GM18517 (cell line): Measurements from ENCODE around the gene ADAMTS4.
A peak's percentile ranks its signal among the peaks of the same experiment; 100 is the strongest.

ENCODE experiments used
- ATAC-seq: cut with Tn5 transposase; IDR thresholded peaks from one replicate; pipeline ENCODE4 v1.9.1; 2021; ENCODE audit warnings: mild to moderate bottlenecking, moderate library complexity; ENCODE audit not compliant: unreplicated experiment

Gene ADAMTS4

DNA sequence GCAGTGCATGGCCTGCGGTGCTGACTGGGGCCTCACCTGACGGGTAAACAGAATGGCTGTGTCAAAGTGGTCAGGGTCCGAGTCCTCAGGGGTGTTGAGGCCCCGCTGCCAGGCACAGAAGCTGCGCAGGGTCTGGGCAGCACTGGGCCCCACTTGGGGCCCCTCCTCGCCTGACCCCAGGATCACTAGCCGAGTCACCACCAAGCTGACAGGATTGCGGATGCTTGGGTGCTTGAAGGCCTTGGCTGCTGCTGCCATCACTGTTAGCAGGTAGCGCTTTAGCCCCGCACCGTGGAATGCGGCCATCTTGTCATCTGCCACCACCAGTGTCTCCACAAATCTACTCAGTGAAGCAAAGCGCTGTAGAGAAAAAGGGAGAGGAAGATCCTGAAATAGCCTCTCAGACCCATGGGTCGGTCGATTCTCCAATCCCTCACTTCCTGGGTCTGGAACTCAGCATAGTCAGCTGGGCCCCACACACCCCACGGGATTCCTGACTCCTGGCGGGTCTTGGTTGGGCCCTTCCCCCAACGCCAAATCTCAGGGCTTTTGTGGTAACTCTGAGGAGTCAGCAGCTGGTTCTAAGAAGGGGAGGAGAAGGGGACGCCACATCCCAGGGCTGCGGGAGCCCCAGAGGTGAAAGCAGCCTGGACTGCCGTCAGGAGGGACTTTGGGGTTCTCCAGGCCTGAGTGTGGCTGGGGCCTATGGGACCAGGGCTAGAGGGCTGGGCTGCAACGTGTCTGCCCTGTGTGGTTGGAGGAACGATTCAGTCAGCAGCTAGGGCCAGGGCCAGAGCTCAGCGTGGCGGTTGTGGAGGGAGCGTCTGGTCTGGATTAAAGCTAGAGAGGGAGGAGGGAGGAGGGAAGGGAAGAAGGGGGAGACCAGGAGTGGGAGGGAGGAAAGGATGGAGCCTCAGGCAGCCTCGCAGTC is 2.1 kb downstream of the ADAMTS4 start:
- no peak for ATAC-seq

DNA sequence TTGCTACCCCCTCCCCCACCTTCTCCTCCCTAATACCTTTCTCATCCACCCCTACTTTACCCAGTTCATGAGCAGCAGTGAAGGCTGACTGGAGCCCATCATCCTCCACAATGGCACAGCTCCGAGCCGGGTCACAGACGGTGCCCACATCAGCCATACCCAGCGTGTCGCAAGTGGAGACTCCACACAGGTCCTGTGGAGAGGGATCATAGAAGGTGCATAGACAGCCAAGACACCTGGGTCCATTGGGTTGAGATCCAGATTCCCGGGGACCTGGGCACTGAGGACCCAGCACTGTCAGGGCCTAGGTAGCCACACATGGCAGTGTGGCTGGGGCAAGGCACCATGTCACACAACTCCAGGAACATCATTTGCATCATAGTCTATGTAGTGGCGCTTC is 2.7 kb downstream of the ADAMTS4 start:
- no peak for ATAC-seq

GRCh38 chr1:161195171-161195570 is 3.7 kb downstream of the ADAMTS4 start:
- ATAC-seq = no peak

DNA sequence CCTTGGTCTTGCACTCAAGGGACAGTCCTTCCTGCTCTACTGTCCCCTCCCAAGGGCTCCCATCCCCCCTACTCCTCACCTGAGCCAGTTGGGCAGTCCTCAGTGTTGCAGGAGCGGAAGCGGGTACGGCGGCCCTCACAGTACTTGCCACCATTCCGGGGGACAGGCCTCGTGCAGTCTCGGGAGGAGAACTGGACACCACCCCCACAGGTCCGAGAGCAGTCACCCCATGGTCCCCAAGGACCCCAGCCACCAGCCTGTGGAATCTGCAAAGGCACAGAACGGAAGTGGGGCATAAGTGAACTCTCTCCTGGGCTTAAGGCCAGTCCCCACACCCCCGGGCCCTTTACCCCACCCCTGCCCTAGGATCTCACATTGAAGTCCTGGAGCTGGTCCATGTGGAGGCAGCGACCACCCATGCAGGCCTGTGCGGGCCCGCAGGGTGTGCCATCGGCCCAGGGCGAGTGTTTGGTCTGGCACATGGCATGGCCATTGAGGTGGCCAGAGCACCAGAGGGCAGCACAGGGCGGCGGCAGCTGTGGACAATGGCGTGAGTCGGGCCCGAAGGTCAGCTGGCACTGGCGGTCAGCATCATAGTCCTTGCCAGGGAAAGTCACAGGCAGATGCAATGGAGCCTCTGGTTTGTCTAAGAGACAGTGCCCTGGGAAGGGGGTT is 5.2 kb downstream of the ADAMTS4 start:
- ATAC-seq = no peak

DNA sequence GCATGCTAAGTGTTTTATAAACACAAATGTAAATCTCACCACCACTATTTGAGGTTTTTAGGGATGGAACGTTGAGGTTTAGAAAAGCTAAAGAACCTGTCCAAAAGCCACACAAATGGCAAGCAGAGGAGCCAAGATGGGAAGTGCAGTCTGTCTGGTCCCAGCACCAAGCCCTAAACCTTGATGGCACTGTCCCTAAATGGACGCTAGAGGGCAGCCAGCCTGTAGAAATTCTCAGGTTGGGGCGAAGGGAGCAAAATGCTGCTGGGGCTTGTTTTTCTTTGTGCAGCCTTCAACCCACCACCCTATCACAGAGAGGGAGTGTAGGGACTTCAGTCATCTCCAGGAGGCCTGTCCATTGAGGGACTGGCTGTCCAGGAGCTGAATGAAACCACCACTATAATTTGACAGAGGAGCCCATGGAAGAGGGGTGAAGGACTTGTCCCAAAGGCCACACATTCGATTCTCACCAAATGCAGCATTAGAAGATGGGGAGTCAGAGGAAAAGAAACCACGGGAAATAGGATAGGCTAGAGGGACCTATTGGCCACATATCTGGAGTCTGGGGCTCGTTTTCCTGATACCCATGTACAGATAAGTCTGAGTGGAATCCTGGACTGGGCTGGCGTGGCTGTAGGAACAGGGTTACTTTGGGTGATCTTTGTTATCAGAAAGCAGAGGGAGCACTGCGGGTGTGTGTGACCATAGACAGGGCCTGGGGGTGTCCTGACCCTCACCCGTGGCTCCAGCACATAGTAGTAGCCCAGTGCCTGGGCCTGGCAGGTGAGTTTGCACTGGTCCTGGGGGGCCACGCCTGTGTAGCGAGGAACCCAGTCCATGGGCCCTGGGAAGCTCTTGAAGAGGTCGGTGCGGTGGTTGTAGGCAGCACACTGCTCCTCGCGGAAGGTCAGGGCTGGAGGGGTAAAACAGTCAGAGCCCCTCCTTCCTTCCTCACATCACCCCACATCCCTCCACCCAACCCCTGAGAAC is 6.1 kb downstream of the ADAMTS4 start:
- ATAC-seq = no peak

DNA sequence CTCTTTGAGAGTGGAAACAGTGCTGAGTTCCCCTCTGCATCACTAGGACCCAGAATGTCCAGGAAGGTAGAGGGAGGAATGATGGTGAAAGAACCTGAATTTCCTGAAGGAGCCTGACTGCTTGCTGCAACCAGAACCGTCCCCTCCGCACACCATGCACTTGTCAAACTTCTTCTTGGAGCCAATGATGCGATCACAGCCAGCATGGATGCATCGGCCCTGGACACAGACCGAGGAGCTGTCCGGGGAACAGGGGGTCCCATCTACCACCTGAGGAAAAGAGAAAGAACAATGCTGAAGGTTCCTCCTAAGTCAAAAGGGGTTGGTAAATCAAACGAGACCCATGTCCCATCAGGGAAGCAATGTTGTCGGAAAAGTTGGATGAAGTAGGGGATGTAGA is 6.9 kb downstream of the ADAMTS4 start:
- ATAC-seq = no peak

DNA sequence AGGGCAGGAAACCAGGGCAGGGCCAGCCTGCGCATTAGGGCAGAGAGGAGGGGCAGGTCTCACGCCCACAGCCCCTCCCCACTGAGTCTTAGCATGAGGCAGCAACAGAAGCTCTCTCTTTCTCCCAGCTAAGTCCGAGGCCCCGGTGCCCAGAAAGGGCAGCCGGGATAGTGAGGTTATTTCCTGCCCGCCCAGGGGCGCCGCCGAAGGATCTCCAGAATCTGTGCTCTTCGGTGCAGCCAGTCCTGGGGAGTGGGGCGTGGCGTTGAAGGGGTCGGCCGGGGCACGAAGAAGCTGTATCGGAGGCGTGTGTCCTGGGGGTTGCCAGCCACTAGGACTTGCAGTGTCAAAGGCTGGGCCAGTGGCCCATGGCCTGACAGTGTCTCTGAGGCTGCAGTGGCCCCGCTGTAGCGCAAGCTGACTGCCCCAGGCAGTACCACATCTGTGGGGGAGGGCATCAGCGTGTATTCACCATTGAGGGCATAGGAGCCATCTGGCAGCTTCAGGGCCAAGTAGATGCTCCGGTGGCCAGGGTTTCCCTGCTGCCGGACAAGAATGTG is 7.8 kb downstream of the ADAMTS4 start:
- no peak for ATAC-seq

GRCh38 chr1:161189036-161189435 is 9.8 kb downstream of the ADAMTS4 start:
- no peak for ATAC-seq

DNA sequence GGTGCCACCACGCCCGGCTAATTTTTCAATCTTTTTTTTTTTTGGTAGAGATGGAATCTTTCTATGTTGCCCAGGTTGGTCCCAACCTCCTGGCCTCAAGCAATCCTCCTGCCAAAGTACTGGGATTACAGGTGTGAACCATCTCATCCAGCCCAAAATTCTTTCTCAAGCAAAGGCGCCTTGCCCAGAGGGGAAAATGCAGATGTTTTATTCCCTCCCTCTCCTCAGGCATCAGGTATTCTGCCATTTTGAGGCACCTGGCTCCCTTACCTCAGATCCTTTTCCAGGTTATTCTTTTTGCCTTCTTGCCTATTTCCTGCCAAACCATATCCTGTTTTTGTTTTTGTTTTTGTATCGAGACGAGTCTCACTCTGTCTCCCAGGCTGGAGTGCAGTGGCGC is 10.5 kb downstream of the ADAMTS4 start:
- ATAC-seq = no peak

GRCh38 chr1:161187311-161187710 is 11.5 kb downstream of the ADAMTS4 start:
- ATAC-seq = no peak

- ATAC-seq = peak; percentile 27
These were observed 13.0 kb downstream of the ADAMTS4 start for GRCh38 chr1:161185732-161186311.

- peak; percentile 83 for ATAC-seq
These were observed 13.6 kb downstream of the ADAMTS4 start for GRCh38 chr1:161185282-161185682.

- peak; percentile 44 for ATAC-seq
These were observed 16.6 kb downstream of the ADAMTS4 start for GRCh38 chr1:161182214-161182613.

DNA sequence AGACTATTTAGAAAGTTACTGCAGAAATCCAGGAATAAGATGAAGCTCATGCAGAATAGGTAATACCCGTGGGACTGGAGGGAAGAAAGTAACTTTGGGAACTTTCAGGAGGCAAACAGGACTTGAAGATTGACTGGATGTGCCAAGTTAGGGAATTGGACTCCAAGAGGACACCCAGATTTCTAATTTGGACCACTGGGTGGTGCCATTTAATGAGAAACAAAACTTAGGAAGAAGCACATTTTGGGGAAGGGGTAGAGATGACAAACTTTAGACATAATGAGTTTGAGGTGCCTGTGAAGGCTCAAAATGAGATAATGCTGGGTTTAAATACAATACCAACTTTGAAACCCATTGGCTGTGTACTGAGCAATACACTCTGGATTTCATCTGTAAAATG is 18.2 kb downstream of the ADAMTS4 start:
- no peak for ATAC-seq

GRCh38 chr1:161179698-161180097 is 19.2 kb downstream of the ADAMTS4 start:
- ATAC-seq = no peak

DNA sequence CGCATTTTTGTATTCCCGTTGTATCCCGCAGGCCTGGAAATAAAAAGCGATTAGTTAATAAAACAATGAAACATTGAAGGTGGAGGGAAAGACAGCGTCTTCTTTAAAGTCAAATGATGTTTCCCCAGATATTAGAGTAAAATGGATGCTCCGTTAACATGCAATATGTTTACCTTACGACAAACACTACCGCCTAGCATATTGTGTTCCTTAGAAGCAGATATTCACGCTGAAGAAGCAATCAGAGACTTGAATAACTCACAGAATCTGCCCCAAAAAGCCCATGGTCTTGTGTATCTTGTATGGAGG is 21.0 kb downstream of the ADAMTS4 start:
- no peak for ATAC-seq

DNA sequence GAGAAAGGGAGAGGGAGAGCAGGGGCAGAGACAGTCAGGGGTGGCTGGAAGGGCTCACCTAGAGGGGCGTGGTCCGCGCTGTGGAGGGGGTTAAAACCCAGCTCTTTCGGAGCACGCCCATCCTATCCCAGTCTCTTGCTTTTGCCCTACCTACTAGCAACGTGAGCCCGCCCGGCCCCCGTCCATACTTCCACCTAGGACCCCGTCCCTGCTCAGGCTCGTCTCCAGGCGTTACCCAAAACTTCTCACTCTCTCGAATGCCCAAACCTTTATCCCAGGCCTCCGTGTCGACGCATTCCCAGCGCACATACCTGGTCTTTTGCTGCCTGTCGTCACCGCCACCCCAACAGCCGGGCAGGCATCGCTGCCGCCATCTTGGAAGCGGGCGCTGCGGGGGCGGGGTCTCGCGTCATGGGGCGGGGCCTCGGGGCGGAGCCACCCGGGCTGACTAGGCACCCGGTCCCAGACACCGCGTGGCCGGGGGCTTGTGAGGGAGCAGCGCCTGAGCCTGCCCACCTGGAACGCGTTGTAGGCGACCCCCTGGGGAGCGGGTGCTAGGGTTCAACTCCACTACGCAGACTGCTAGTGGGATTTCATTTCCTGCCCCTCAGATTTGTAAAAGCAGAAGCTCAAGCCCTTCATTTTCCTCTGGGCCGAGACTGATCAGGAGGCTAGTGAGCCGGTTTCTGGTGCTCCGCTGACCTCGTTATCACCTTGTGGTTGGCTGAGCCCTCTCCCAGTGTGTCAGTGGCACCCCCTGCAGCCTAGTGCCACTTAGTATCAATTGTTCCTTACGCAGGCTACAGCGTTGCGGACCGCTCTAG is 21.5 kb downstream of the ADAMTS4 start, which contains the start of gene B4GALT3:
Gene B4GALT3 (minus strand): TSS at position 396 of the 824 bp plus-strand sequence. CDS start 1,447 bp downstream, outside the sequence.
- ATAC-seq = peak; percentile 58

DNA sequence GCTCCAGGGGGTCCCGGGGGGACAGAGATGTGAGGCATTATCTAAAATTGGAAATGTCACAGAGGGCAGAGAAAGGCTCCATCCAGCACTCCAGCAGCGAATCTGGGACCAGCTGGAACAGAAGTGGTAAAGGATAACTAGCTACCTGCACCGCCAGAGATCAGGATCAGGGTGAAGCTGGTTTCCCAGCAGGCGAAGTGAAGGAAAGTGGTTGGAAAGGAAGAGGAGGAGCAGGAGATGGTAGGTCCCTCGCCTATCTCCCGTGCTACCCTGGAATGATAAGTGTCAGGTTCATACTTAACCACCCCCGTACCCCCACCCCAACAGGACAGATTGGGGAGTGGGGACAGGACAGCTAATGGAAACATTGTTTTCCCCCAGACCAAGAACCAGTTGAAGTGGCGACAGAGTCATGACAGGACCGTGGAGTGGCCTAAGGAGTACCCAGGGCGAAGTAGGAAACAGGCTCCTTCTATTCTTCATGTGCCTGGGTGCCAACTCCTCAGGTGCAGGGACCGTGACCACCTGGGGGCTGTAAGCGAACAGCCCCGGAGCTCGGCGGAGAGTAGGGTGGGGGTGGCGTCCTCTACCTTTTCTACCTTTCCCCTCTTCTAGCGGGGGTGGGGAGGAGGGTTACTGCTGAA is 22.3 kb downstream of the ADAMTS4 start:
- ATAC-seq = no peak
